Ishikawa (cell line): Measurements from ENCODE around the gene RPRD1A.

ENCODE experiments used
- CEBPB ChIP-seq: IDR thresholded peaks from 2 replicates; pipeline ENCODE4 v1.6.1; 2012
- CREB1 ChIP-seq: IDR thresholded peaks from 2 replicates; pipeline ENCODE4 v1.6.1; 2012; ENCODE audit warnings: low read depth
- EP300 ChIP-seq: IDR thresholded peaks from 2 replicates; pipeline ENCODE4 v1.6.1; 2012; ENCODE audit warnings: borderline replicate concordance
- FOXM1 ChIP-seq: IDR thresholded peaks from 2 replicates; pipeline ENCODE4 v1.6.1; 2012; ENCODE audit warnings: low read depth, borderline replicate concordance
- MAX ChIP-seq: IDR thresholded peaks from 2 replicates; pipeline ENCODE4 v1.6.1; 2012
- RAD21 ChIP-seq: IDR thresholded peaks from 2 replicates; pipeline ENCODE4 v1.6.1; 2012; ENCODE audit warnings: low read depth
- TAF1 ChIP-seq: IDR thresholded peaks from 2 replicates; pipeline ENCODE4 v1.6.1; 2012; ENCODE audit warnings: low read depth, mild to moderate bottlenecking
- TCF12 ChIP-seq: IDR thresholded peaks from 2 replicates; pipeline ENCODE4 v1.6.1; 2012; ENCODE audit warnings: low read depth
- TEAD4 ChIP-seq: IDR thresholded peaks from 2 replicates; pipeline ENCODE4 v1.6.1; 2012
- USF1 ChIP-seq: IDR thresholded peaks from 2 replicates; pipeline ENCODE4 v1.6.1; 2012
- YY1 ChIP-seq: IDR thresholded peaks from 2 replicates; pipeline ENCODE4 v1.6.1; 2012; ENCODE audit warnings: low read depth
- ZBTB7A ChIP-seq: IDR thresholded peaks from 2 replicates; pipeline ENCODE4 v1.6.1; 2012; ENCODE audit warnings: low read depth
- TF ChIP-seq, protein P1 (sequence below): IDR thresholded peaks from 2 replicates; pipeline ENCODE4 v1.6.1; 2012; ENCODE audit warnings: low read depth, mild to moderate bottlenecking

Gene RPRD1A

DNA sequence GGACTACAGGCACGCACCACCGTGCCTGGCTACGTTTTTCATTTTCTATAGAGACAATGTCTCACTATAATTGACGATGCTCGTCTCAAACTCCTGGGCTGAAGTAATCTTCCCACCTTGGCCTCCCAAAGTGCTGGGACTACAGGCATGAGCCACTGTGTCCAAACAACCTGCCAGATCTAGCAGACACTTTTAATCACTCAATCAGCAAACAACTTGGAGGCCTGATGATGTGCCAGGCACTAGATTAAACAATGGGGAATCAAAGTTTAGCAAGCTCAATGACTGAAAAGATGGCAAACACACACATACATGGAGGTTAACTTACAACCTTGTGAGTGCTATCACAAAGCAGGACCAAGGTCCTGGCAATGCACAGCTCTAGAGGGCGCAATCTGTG lies 124.7 kb downstream of the RPRD1A start:
- TF ChIP-seq USF1 (no peak), TCF12 (no peak), RAD21 (no peak), FOXM1 (no peak), YY1 (no peak), MAX (no peak), TAF1 (no peak), CREB1 (no peak)

DNA sequence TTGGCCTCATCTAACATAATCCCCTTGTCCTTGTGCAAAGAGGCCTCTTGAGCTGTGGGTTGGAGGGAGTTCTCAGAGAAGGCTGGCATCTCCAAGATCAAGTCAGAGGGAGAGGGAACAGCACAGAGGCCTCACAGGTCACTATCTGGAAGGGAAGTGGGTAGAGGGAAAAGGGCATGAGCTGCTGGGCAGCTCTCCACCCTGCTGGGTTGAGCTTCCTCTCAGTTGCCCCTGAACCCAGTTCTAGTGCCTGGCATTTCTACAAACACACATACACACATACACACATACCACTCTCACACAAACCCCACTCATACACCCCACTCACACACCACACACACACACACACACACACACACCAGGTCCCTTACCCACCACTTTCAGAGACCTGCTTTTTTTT lies 125.2 kb downstream of the RPRD1A start:
- no peak for TF ChIP-seq USF1
- TF ChIP-seq TEAD4, result no peak

DNA sequence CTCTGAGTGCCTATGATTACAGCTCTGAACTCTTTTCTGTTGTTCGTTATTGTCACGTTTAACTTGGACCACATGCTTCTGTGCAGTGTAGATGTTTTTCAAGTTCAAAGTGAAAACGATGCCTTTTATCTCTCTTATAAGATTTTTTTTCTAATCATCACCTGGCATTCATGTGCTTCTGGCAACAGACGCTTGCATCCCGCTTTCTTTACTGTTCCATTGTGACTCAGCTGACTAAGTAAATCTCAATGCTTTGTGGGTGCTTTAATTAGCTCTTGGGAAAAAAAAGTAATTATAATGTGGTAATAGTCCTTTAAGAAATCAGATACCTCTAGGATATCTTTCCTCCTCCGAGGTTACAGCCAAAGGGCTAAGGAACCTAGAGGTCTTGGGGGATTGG lies 126.1 kb downstream of the RPRD1A start:
- TF ChIP-seq CEBPB (no peak), RAD21 (no peak), EP300 (no peak), YY1 (no peak), CREB1 (no peak), USF1 (no peak), TAF1 (no peak), MAX (no peak), ZBTB7A (no peak)
- TF ChIP-seq, protein P1, sequence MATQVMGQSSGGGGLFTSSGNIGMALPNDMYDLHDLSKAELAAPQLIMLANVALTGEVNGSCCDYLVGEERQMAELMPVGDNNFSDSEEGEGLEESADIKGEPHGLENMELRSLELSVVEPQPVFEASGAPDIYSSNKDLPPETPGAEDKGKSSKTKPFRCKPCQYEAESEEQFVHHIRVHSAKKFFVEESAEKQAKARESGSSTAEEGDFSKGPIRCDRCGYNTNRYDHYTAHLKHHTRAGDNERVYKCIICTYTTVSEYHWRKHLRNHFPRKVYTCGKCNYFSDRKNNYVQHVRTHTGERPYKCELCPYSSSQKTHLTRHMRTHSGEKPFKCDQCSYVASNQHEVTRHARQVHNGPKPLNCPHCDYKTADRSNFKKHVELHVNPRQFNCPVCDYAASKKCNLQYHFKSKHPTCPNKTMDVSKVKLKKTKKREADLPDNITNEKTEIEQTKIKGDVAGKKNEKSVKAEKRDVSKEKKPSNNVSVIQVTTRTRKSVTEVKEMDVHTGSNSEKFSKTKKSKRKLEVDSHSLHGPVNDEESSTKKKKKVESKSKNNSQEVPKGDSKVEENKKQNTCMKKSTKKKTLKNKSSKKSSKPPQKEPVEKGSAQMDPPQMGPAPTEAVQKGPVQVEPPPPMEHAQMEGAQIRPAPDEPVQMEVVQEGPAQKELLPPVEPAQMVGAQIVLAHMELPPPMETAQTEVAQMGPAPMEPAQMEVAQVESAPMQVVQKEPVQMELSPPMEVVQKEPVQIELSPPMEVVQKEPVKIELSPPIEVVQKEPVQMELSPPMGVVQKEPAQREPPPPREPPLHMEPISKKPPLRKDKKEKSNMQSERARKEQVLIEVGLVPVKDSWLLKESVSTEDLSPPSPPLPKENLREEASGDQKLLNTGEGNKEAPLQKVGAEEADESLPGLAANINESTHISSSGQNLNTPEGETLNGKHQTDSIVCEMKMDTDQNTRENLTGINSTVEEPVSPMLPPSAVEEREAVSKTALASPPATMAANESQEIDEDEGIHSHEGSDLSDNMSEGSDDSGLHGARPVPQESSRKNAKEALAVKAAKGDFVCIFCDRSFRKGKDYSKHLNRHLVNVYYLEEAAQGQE, result no peak
